Measurements from ENCODE around the gene GMPPB.
A peak's percentile ranks its signal among the peaks of the same experiment; 100 is the strongest.
"Not testable (repeated sequence)": the region's sequence is repeated elsewhere in the genome, so short reads cannot be mapped to it uniquely, and the experiment has no call there.

GMPPB gene

GRCh38 chr3:49723628-49724551 lies at the start of gene GMPPB:
Gene GMPPB (minus strand): TSS chr3:49723951. CDS start chr3:49723726, 225 bp downstream.
- peak; percentile 81 to 82 for DNase-seq (ENCODE audit: low read depth in 2 of 2, low spot score in 1 of 2)

GRCh38 chr3:49772703-49773102 lies 49.0 kb upstream of the GMPPB start:
- no peak for DNase-seq (ENCODE audit: low read depth in 2 of 2, low spot score in 1 of 2)

- DNase-seq (ENCODE audit: low read depth in 2 of 2, low spot score in 1 of 2): no peak
These were observed 47.7 kb upstream of the GMPPB start for GRCh38 chr3:49771340-49771938.

- DNase-seq (ENCODE audit: low read depth in 2 of 2, low spot score in 1 of 2): no peak
These were observed 46.2 kb upstream of the GMPPB start for GRCh38 chr3:49769926-49770325.

- DNase-seq (ENCODE audit: low read depth in 2 of 2, low spot score in 1 of 2): no peak
These were observed 45.6 kb upstream of the GMPPB start for GRCh38 chr3:49769286-49769915.

- DNase-seq (ENCODE audit: low read depth in 2 of 2, low spot score in 1 of 2): no peak
These were observed 40.2 kb upstream of the GMPPB start for GRCh38 chr3:49763981-49764380.

- DNase-seq (ENCODE audit: low read depth in 2 of 2, low spot score in 1 of 2): no peak
These were observed 37.9 kb upstream of the GMPPB start for GRCh38 chr3:49761661-49762060.

GRCh38 chr3:49759226-49759625 lies 35.5 kb upstream of the GMPPB start:
- no peak for DNase-seq (ENCODE audit: low read depth in 2 of 2, low spot score in 1 of 2)

GRCh38 chr3:49757197-49757596 lies 33.4 kb upstream of the GMPPB start:
- no peak for DNase-seq (ENCODE audit: low read depth in 2 of 2, low spot score in 1 of 2)

- DNase-seq (ENCODE audit: low read depth in 2 of 2, low spot score in 1 of 2): no peak
These were observed 32.3 kb upstream of the GMPPB start for GRCh38 chr3:49756036-49756435.

GRCh38 chr3:49754536-49754935 lies 30.8 kb upstream of the GMPPB start:
- DNase-seq (ENCODE audit: low read depth in 2 of 2, low spot score in 1 of 2): no peak

GRCh38 chr3:49751501-49751900 lies 27.8 kb upstream of the GMPPB start:
- no peak for DNase-seq (ENCODE audit: low read depth in 2 of 2, low spot score in 1 of 2)

GRCh38 chr3:49750056-49750455 lies 26.3 kb upstream of the GMPPB start:
- DNase-seq (ENCODE audit: low read depth in 2 of 2, low spot score in 1 of 2): no peak

- DNase-seq (ENCODE audit: low read depth in 2 of 2, low spot score in 1 of 2): not testable (repeated sequence)
These were observed 25.1 kb upstream of the GMPPB start for GRCh38 chr3:49748874-49749273.

- no peak for DNase-seq (ENCODE audit: low read depth in 2 of 2, low spot score in 1 of 2)
These were observed 24.2 kb upstream of the GMPPB start for GRCh38 chr3:49747792-49748480.

GRCh38 chr3:49745986-49746385 lies 22.2 kb upstream of the GMPPB start:
- DNase-seq (ENCODE audit: low read depth in 2 of 2, low spot score in 1 of 2): no peak

- no peak for DNase-seq (ENCODE audit: low read depth in 2 of 2, low spot score in 1 of 2)
These were observed 16.7 kb upstream of the GMPPB start for GRCh38 chr3:49740427-49740826.

GRCh38 chr3:49738067-49738713 lies 14.4 kb upstream of the GMPPB start:
- no peak for DNase-seq (ENCODE audit: low read depth in 2 of 2, low spot score in 1 of 2)

- no peak for DNase-seq (ENCODE audit: low read depth in 2 of 2, low spot score in 1 of 2)
These were observed 11.0 kb upstream of the GMPPB start for GRCh38 chr3:49734752-49735151.

- DNase-seq (ENCODE audit: low read depth in 2 of 2, low spot score in 1 of 2): no peak
These were observed 9.8 kb upstream of the GMPPB start for GRCh38 chr3:49733551-49733950.

- no peak for DNase-seq (ENCODE audit: low read depth in 2 of 2, low spot score in 1 of 2)
These were observed 8.8 kb upstream of the GMPPB start for GRCh38 chr3:49732597-49732996.
